A549 (cell line): ENCODE data around the gene SIPA1. TPM values are rescaled to one million over a fixed set of nuclear protein-coding genes. Genes with fewer than 3 reads are reported as not detected.

Experiments used
- ATAC-seq, 2 experiments: fragments of 200-7000 bp in 1 of 2; fragments of >200 bp in 1 of 2; cut with Nextera tagmentation in 1 of 2; cut with Tn5 transposase in 1 of 2; 3 replicates each; pipeline versions ENCODE4 v1.8.0 to v1.9.1; 2018 to 2020; ENCODE audit warnings: mild to moderate bottlenecking in 1 of 2, moderate library complexity in 1 of 2
- CTCF ChIA-PET: fragments of 300-600 bp; sonication (Branson Sonifier 250); formaldehyde crosslinking; extraction: SDS; loops from one replicate; lab custom pipeline; 2021; ENCODE audit warnings: antibody characterized with exemption, inconsistent platforms; lab: Yijun Ruan, JAX
- POLR2A ChIA-PET: fragments of 350-600 bp; formaldehyde crosslinking; extraction: SDS; loops from one replicate; lab custom pipeline; 2021; ENCODE audit warnings: antibody characterized with exemption, inconsistent platforms; lab: Yijun Ruan, JAX
- DNase-seq, 2 experiments: peaks; one replicate each; pipeline versions ENCODE4 v3.0.0 to v3.0.0-alpha.2; 2011 to 2016; ENCODE audit warnings: low read depth in 1 of 2, low spot score in 1 of 2
- FAIRE-seq: peaks from 2 replicates; lab custom pipeline; 2011; peaks lifted over from hg19 to GRCh38; lab: Jason Lieb, UNC
- H3K27ac ChIP-seq, 2 experiments: fragments of >200 bp; sonication (Bioruptor Twin); formaldehyde crosslinking; 3 replicates each; pipeline ENCODE4 v1.5.1; 2016 to 2017
- H3K4me1 ChIP-seq: fragments of >200 bp; sonication (Bioruptor Twin); formaldehyde crosslinking; 3 replicates; pipeline ENCODE4 v1.6.1; 2016
- H3K4me2 ChIP-seq: fragments of >200 bp; sonication (Bioruptor Twin); formaldehyde crosslinking; 3 replicates; pipeline ENCODE4 v1.6.1; 2016
- H3K4me3 ChIP-seq: fragments of >200 bp; sonication (Bioruptor Twin); formaldehyde crosslinking; 3 replicates; pipeline ENCODE4 v1.5.1; 2016
- H3K9me3 ChIP-seq: fragments of >200 bp; sonication (Bioruptor Twin); formaldehyde crosslinking; 3 replicates; pipeline ENCODE4 v1.6.1; 2016
- BCL3 ChIP-seq: fragments of >200 bp; sonication (Bioruptor Twin); formaldehyde crosslinking; IDR thresholded peaks from 3 replicates; pipeline ENCODE4 v1.6.1; 2016
- BHLHE40 ChIP-seq: IDR thresholded peaks from 2 replicates; pipeline ENCODE4 v1.6.1; 2012; ENCODE audit warnings: low read depth, low read length, inconsistent platforms
- CBX8 ChIP-seq: fragments of 200-600 bp; sonication (generic); IDR thresholded peaks from 2 replicates; pipeline ENCODE4 v1.6.1; 2016
- CHD2 ChIP-seq: fragments of 150-350 bp; IDR thresholded peaks from 2 replicates; pipeline ENCODE4 v1.6.1; 2014; ENCODE audit warnings: low read length; ENCODE audit not compliant: partially characterized antibody
- CTCF ChIP-seq: fragments of >200 bp; sonication (Bioruptor Twin); formaldehyde crosslinking; IDR thresholded peaks from 3 replicates; pipeline ENCODE4 v1.5.1; 2016
- E2F6 ChIP-seq: IDR thresholded peaks from 2 replicates; pipeline ENCODE4 v1.6.1; 2012; ENCODE audit warnings: low read depth, borderline replicate concordance
- FOXS1 ChIP-seq: fragments of 250-450 bp; sonication (Bioruptor Pico); IDR thresholded peaks from 2 replicates; pipeline ENCODE4 v1.5.0; 2020; ENCODE audit warnings: mild to moderate bottlenecking, moderate library complexity
- HES2 ChIP-seq: fragments of >200 bp; sonication (Bioruptor Twin); formaldehyde crosslinking; IDR thresholded peaks from 2 replicates; pipeline ENCODE4 v1.6.1; 2016
- HEYL ChIP-seq: fragments of 250-450 bp; sonication (Bioruptor Pico); IDR thresholded peaks from 2 replicates; pipeline ENCODE4 v1.8.0; 2021; ENCODE audit warnings: mild to moderate bottlenecking, moderate library complexity
- HMGXB4 ChIP-seq: fragments of 250-450 bp; sonication (Bioruptor Pico); IDR thresholded peaks from 2 replicates; pipeline ENCODE4 v1.5.0; 2021; ENCODE audit warnings: mild to moderate bottlenecking, moderate library complexity, borderline replicate concordance
- HOXA7 ChIP-seq: fragments of 250-450 bp; sonication (Bioruptor Pico); IDR thresholded peaks from 2 replicates; pipeline ENCODE4 v1.5.0; 2020; ENCODE audit warnings: mild to moderate bottlenecking, moderate library complexity
- HOXB13 ChIP-seq: fragments of 250-450 bp; sonication (Bioruptor Pico); IDR thresholded peaks from 2 replicates; pipeline ENCODE4 v1.5.0; 2020; ENCODE audit warnings: low read depth, mild to moderate bottlenecking, moderate library complexity
- JUN ChIP-seq, 2 experiments: fragments of >200 bp; sonication (Bioruptor Twin); formaldehyde crosslinking; IDR thresholded peaks; 2 replicates in 1 of 2; 3 replicates in 1 of 2; pipeline ENCODE4 v1.6.1; 2016 to 2017
- KDM1A ChIP-seq: fragments of 200-600 bp; sonication (generic); IDR thresholded peaks from 2 replicates; pipeline ENCODE4 v1.6.1; 2016; ENCODE audit warnings: low read depth, mild to moderate bottlenecking
- KDM5A ChIP-seq: fragments of 200-600 bp; sonication (generic); IDR thresholded peaks from 2 replicates; pipeline ENCODE4 v1.6.1; 2016; ENCODE audit warnings: antibody characterized with exemption, mild to moderate bottlenecking
- MAZ ChIP-seq: fragments of 150-350 bp; IDR thresholded peaks from 2 replicates; pipeline ENCODE4 v1.6.1; 2014; ENCODE audit warnings: antibody characterized with exemption, low read depth, low read length, borderline replicate concordance
- NFE2L2 ChIP-seq: fragments of 150-350 bp; conservative IDR thresholded peaks from 2 replicates; pipeline ENCODE4 v1.6.1; 2014; ENCODE audit warnings: low read length
- POLR2A ChIP-seq: IDR thresholded peaks from 2 replicates; pipeline ENCODE4 v1.6.1; 2012; ENCODE audit warnings: mild to moderate bottlenecking, low read length
- RAD21 ChIP-seq, 2 experiments: fragments of >200 bp in 1 of 2; sonication (Bioruptor Twin) in 1 of 2; formaldehyde crosslinking in 1 of 2; IDR thresholded peaks in 1 of 2; conservative IDR thresholded peaks in 1 of 2; 2 replicates in 1 of 2; 3 replicates in 1 of 2; pipeline ENCODE4 v1.6.1; 2012 to 2018; ENCODE audit warnings: inconsistent platforms in 1 of 2
- RNF2 ChIP-seq: fragments of 200-600 bp; sonication (generic); IDR thresholded peaks from 2 replicates; pipeline ENCODE4 v1.6.1; 2016; ENCODE audit warnings: low read depth, mild to moderate bottlenecking, antibody characterized with exemption, moderate library complexity, borderline replicate concordance
- TFCP2L1 ChIP-seq: fragments of 250-450 bp; sonication (Bioruptor Pico); IDR thresholded peaks from 2 replicates; pipeline ENCODE4 v1.5.0; 2021; ENCODE audit warnings: mild to moderate bottlenecking
- USF2 ChIP-seq: fragments of 450-650 bp; IDR thresholded peaks from 2 replicates; pipeline ENCODE4 v1.6.1; 2014; ENCODE audit warnings: antibody characterized with exemption
- ZC3H11A ChIP-seq: fragments of 450-650 bp; IDR thresholded peaks from 2 replicates; pipeline ENCODE4 v1.6.1; 2014; ENCODE audit warnings: antibody characterized with exemption, mild to moderate bottlenecking
- ZNF302 ChIP-seq: fragments of 250-450 bp; sonication (Bioruptor Pico); IDR thresholded peaks from 2 replicates; pipeline ENCODE4 v1.9.0; 2021; ENCODE audit warnings: inconsistent platforms, mild to moderate bottlenecking, moderate library complexity
- ZSCAN20 ChIP-seq: fragments of 250-450 bp; sonication (Bioruptor Pico); IDR thresholded peaks from 2 replicates; pipeline ENCODE4 v1.8.0; 2022; ENCODE audit warnings: mild to moderate bottlenecking, moderate library complexity
- WGBS: methylation state at CpG from one replicate; pipeline ENCODE4 v1.1.6; 2017; ENCODE audit errors: missing lambda C conversion rate; 5-methylcytosine and 5-hydroxymethylcytosine counted together
- polyA plus RNA-seq, 4 experiments: library from polyadenylated mRNA; depleted of rRNA in 3 of 4; stranded (reverse); fragments of >200 nt; fragmentation: RNase III in 1 of 4; extraction: RNeasy Plus Mini Kit Qiagen cat#74134 plus additional on column Dnase treatment in 1 of 4; gene quantifications; 2 replicates in 3 of 4; 3 replicates in 1 of 4; pipeline ENCODE4 v1.2.3, GENCODE V29; 2011 to 2017

Gene SIPA1
- polyA plus RNA-seq, 2 of the 4 experiments (the other 2 are of a cell fraction), result 9.9 to 17.4 TPM

GRCh38 chr11:65630215-65630614 lies 7.7 kb upstream of the SIPA1 start (continued):
- TF ChIP-seq CTCF (no peak), ZC3H11A (no peak), TFCP2L1 (CRISPR knock-in tag) (no peak), BHLHE40 (no peak), FOXS1 (CRISPR knock-in tag) (no peak)

GRCh38 chr11:65633390-65634108 lies 4.4 kb upstream of the SIPA1 start:
- FAIRE-seq (no peak), ATAC-seq (no peak), DNase-seq (no peak)
- no peak overlapping the region for H3K27ac ChIP-seq
- ChIA-PET CTCF (interaction anchor here (0.7 to 8.2 kb wide), 6 partner anchors 9 to 251 kb away, joined by 3 to 54 read pairs (median 6); no protein-coding TSS in a partner anchor), POLR2A (no interaction called here)
- H3K9me3 ChIP-seq, result no peaks in the 10 kb centered on the region
- WGBS, result 87% methylated on average over 14 of the region's 20 CpGs
- H3K4me1 ChIP-seq, result peaks cover 12% of the 10 kb centered on the region
- H3K4me3 ChIP-seq, result no peak overlapping the region
- no peak overlapping the region for H3K4me2 ChIP-seq
- TF ChIP-seq NFE2L2 (no peak), CHD2 (no peak), HMGXB4 (CRISPR knock-in tag) (no peak), ZNF302 (CRISPR knock-in tag) (no peak), RAD21 (conservative IDR thresholded peaks at IDR 0.05 in 1 of 2, IDR thresholded peaks at IDR 0.05 in 1 of 2) (no peak)

- Histone ChIP-seq H3K9me3 (no peaks in the 10 kb centered on the region), H3K4me3 (no peak overlapping the region), H3K4me1 (peaks cover 16% of the 10 kb centered on the region), H3K4me2 (no peak overlapping the region), H3K27ac (no peak overlapping the region)
- FAIRE-seq (no peak), ATAC-seq (no peak), DNase-seq (no peak)
- ChIA-PET CTCF (interaction anchor here (1.0 to 8.2 kb wide), 3 partner anchors 9 to 250 kb away, joined by 4 to 54 read pairs (median 8); no protein-coding TSS in a partner anchor), POLR2A (no interaction called here)
- TF ChIP-seq FOXS1 (CRISPR knock-in tag), result no peak
- no peak for TF ChIP-seq USF2
- no peak for TF ChIP-seq MAZ
- no peak for TF ChIP-seq CBX8
- no peak for TF ChIP-seq BCL3
- TF ChIP-seq HEYL (CRISPR knock-in tag), result no peak
- TF ChIP-seq NFE2L2, result no peak
- no peak for TF ChIP-seq E2F6
- no peak for TF ChIP-seq HOXB13 (CRISPR knock-in tag)
- TF ChIP-seq ZSCAN20, result no peak
- TF ChIP-seq RNF2, result no peak
- no peak for TF ChIP-seq HOXA7
- no peak for TF ChIP-seq HES2
- TF ChIP-seq KDM1A, result no peak
- no peak for TF ChIP-seq POLR2A
- TF ChIP-seq KDM5A, result no peak
- no peak for TF ChIP-seq JUN (IDR thresholded peaks at IDR 0.05)
- 90% methylated on average over 14 of the region's 14 CpGs for WGBS
These were observed 3.8 kb upstream of the SIPA1 start for GRCh38 chr11:65634109-65634436.
